HG03469 (cell line): ENCODE results near the gene PCDH15.
"Not testable (repeated sequence)": the region's sequence is repeated elsewhere in the genome, so short reads cannot be mapped to it uniquely, and the experiment has no call there.

Experiments
- ATAC-seq: cut with Tn5 transposase; IDR thresholded peaks from one replicate; pipeline ENCODE4 v1.9.1; 2021; ENCODE audit warnings: mild to moderate bottlenecking, moderate library complexity, moderate number of reproducible peaks; ENCODE audit not compliant: unreplicated experiment

PCDH15 gene

GRCh38 chr10:54010337-54010933 is 790.6 kb downstream of the PCDH15 start:
- ATAC-seq: no peak

GRCh38 chr10:54009672-54010071 is 791.4 kb downstream of the PCDH15 start:
- no peak for ATAC-seq

GRCh38 chr10:54002077-54002476 is 799.0 kb downstream of the PCDH15 start:
- no peak for ATAC-seq

GRCh38 chr10:53997953-53998352 is 803.1 kb downstream of the PCDH15 start:
- ATAC-seq: no peak

- no peak for ATAC-seq
Measured at GRCh38 chr10:53990799-53991238, 810.2 kb downstream of the PCDH15 start.

- no peak for ATAC-seq
Measured at GRCh38 chr10:53983431-53983830, 817.6 kb downstream of the PCDH15 start.

GRCh38 chr10:53980210-53980609 is 820.8 kb downstream of the PCDH15 start:
- no peak for ATAC-seq

GRCh38 chr10:53978301-53978700 is 822.7 kb downstream of the PCDH15 start:
- ATAC-seq: no peak

GRCh38 chr10:53977267-53977666 is 823.8 kb downstream of the PCDH15 start:
- no peak for ATAC-seq

- no peak for ATAC-seq
Measured at GRCh38 chr10:53957401-53957800, 843.6 kb downstream of the PCDH15 start.

GRCh38 chr10:53955091-53955490 is 845.9 kb downstream of the PCDH15 start:
- ATAC-seq: no peak

- ATAC-seq: no peak
Measured at GRCh38 chr10:53952698-53953630, 848.1 kb downstream of the PCDH15 start.

GRCh38 chr10:53939654-53940053 is 861.4 kb downstream of the PCDH15 start:
- ATAC-seq: no peak

GRCh38 chr10:53930648-53931047 is 870.4 kb downstream of the PCDH15 start:
- no peak for ATAC-seq

- ATAC-seq: not testable (repeated sequence)
Measured at GRCh38 chr10:53924051-53924700, 876.9 kb downstream of the PCDH15 start.

- no peak for ATAC-seq
Measured at GRCh38 chr10:53918755-53919154, 882.3 kb downstream of the PCDH15 start.

GRCh38 chr10:53909791-53910190 is 891.2 kb downstream of the PCDH15 start:
- no peak for ATAC-seq

GRCh38 chr10:53904506-53905241 is 896.4 kb downstream of the PCDH15 start:
- ATAC-seq: no peak

- ATAC-seq: no peak
Measured at GRCh38 chr10:53903756-53904155, 897.3 kb downstream of the PCDH15 start.

- no peak for ATAC-seq
Measured at GRCh38 chr10:53899463-53900160, 901.4 kb downstream of the PCDH15 start.
